ENCODE results near the gene ATF6. TPM values are rescaled to one million over a fixed set of nuclear protein-coding genes. Genes with fewer than 3 reads are reported as not detected.

Gene ATF6
- total and polyA plus RNA-seq, 2 donors (not counting 3 experiments of a cell fraction or from before 2014, with no cell fraction given), result 24.9 to 40.3 TPM

GRCh38 chr1:161946071-161946987 is 180.2 kb downstream of the ATF6 start:
- no peak overlapping the region for H3K9ac ChIP-seq (replicated peaks; ENCODE audit: extremely low read depth, insufficient read depth, low read length)
- peaks cover 0 to 2% of the 10 kb centered on the region in 2 experiments for H3K36me3 ChIP-seq (ENCODE audit: control insufficient read depth in 2 of 2, extremely low read depth in 1 of 2, insufficient read depth in 2 of 2, low read length in 2 of 2)
- H3K9me3 ChIP-seq (replicated peaks; ENCODE audit: control insufficient read depth, insufficient read depth, low read length), result no peaks in the 10 kb centered on the region
- H3K4me1 ChIP-seq (ENCODE audit: control insufficient read depth, extremely low read depth, insufficient read depth, low read length), result no peaks in the 10 kb centered on the region
- BruUV-seq (replicated peaks), result no TSS peak
- H4K20me1 ChIP-seq (replicated peaks; ENCODE audit: control insufficient read depth, extremely low read depth, insufficient read depth, low read length), result no peaks in the 10 kb centered on the region
- DNase-seq (ENCODE audit: low read depth, low spot score), result no peak
- no peak overlapping the region for H3K4me2 ChIP-seq (ENCODE audit: insufficient read depth, low read length)
- no peak overlapping the region for H3K4me3 ChIP-seq (replicated peaks in 1 of 3; ENCODE audit: insufficient read depth in 1 of 3, low read depth in 1 of 3, low read length in 3 of 3)
- no peak for TF ChIP-seq POLR2A (IDR thresholded peaks at IDR 0.05; ENCODE audit: low read depth, low read length)
- TF ChIP-seq JUN (IDR thresholded peaks at IDR 0.05; ENCODE audit: borderline replicate concordance, insufficient read depth, insufficient read length, low read depth), result no peak
- TF ChIP-seq, protein P1, sequence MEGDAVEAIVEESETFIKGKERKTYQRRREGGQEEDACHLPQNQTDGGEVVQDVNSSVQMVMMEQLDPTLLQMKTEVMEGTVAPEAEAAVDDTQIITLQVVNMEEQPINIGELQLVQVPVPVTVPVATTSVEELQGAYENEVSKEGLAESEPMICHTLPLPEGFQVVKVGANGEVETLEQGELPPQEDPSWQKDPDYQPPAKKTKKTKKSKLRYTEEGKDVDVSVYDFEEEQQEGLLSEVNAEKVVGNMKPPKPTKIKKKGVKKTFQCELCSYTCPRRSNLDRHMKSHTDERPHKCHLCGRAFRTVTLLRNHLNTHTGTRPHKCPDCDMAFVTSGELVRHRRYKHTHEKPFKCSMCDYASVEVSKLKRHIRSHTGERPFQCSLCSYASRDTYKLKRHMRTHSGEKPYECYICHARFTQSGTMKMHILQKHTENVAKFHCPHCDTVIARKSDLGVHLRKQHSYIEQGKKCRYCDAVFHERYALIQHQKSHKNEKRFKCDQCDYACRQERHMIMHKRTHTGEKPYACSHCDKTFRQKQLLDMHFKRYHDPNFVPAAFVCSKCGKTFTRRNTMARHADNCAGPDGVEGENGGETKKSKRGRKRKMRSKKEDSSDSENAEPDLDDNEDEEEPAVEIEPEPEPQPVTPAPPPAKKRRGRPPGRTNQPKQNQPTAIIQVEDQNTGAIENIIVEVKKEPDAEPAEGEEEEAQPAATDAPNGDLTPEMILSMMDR (IDR thresholded peaks at IDR 0.05; ENCODE audit: extremely low read depth in 1 of 2, insufficient read depth in 1 of 2, low read depth in 1 of 2, low read length in 2 of 2), result no peak
- TF ChIP-seq MAX (IDR thresholded peaks at IDR 0.05; ENCODE audit: insufficient read depth, insufficient read length), result no peak
- TF ChIP-seq EZH2 (IDR thresholded peaks at IDR 0.05; ENCODE audit: borderline replicate concordance, low read depth, low read length, severe bottlenecking), result no peak
- no peak for TF ChIP-seq MYC (IDR thresholded peaks at IDR 0.05; ENCODE audit: low read depth, low read length)
- TF ChIP-seq POLR2AphosphoS5 (IDR thresholded peaks at IDR 0.05; ENCODE audit: insufficient read depth, low read depth, low read length), result no peak
- no peak for TF ChIP-seq GATA2 (IDR thresholded peaks at IDR 0.05; ENCODE audit: insufficient read depth, insufficient read length, low read depth, low read length)
- no peak for FAIRE-seq
- H3K27me3 ChIP-seq (ENCODE audit: control insufficient read depth in 2 of 2, insufficient read depth in 2 of 2, low read length in 2 of 2), result no peaks in the 10 kb centered on the region
- no peak overlapping the region for H2AFZ ChIP-seq (ENCODE audit: low read depth, low read length)
- intact Hi-C loops (cut with micrococcal nuclease) (no loop called here), dilution Hi-C loops (cut with MboI; ENCODE audit: extremely low pct_ligation_motif_present, low sequenced_read_pairs) (no loop called here)
- ChIA-PET CTCF (interaction anchor here (1.4 kb wide), 1 partner anchor 78 kb away, joined by 3 read pairs; the partner anchor contains the start of gene OLFML2B), POLR2A (no interaction called here)
- H3K27ac ChIP-seq (ENCODE audit: insufficient read depth, low read depth, low read length), result no peak overlapping the region
- H3K9me1 ChIP-seq (replicated peaks; ENCODE audit: control insufficient read depth, extremely low read depth, insufficient read depth, low read length), result no peaks in the 10 kb centered on the region
- no peaks in the 10 kb centered on the region for H3K79me2 ChIP-seq (ENCODE audit: control insufficient read depth, insufficient read depth, low read length)

Measured in endothelial cell of umbilical vein (primary cell).